ENCODE data around the gene TBC1D5. TPM values are rescaled to one million over a fixed set of nuclear protein-coding genes. Genes with fewer than 3 reads are reported as not detected.

TBC1D5 gene
- total RNA-seq, 1 donor from 2014 or later, result 108 TPM

- no peaks in the 10 kb centered on the region for H3F3A ChIP-seq (ENCODE audit: low read depth)
- Mint-ChIP-seq H3K27me3 (ENCODE audit: insufficient read depth, low read depth) (no peaks in the 10 kb centered on the region), H3K4me3 (no peak overlapping the region), H3K9me3 (no peaks in the 10 kb centered on the region), H3K36me3 (no peaks in the 10 kb centered on the region), H3K27ac (no peak overlapping the region), H3K4me1 (no peaks in the 10 kb centered on the region)
- no peak overlapping the region for H3K9ac ChIP-seq
- no peak overlapping the region for H3K4me3 ChIP-seq
- no peaks in the 10 kb centered on the region for H3K27me3 ChIP-seq
- no peaks in the 10 kb centered on the region for H3K9me3 ChIP-seq (ENCODE audit: low read depth)
- no peaks in the 10 kb centered on the region for H3K4me1 ChIP-seq
- H3K27ac ChIP-seq, result no peak overlapping the region
- H2AFZ ChIP-seq (replicated peaks), result no peak overlapping the region
- no peak for DNase-seq (ENCODE audit: low spot score)
- TF ChIP-seq CTCF (IDR thresholded peaks at IDR 0.05), result no peak
- no peak for TF ChIP-seq EZH2 (IDR thresholded peaks at IDR 0.05)
- TF ChIP-seq EZH2phosphoT487 (IDR thresholded peaks at IDR 0.05), result no peak
- peaks cover 2% of the 10 kb centered on the region for H4K20me1 ChIP-seq (ENCODE audit: low read depth)
- no peaks in the 10 kb centered on the region for H3K36me3 ChIP-seq
- peaks cover 6% of the 10 kb centered on the region for H3K79me2 ChIP-seq (ENCODE audit: low read depth)
- H3K4me2 ChIP-seq, result no peak overlapping the region
Measured at GRCh38 chr3:17680530-17680929, 61.9 kb downstream of the TBC1D5 start.

- Histone ChIP-seq H3F3A (ENCODE audit: low read depth) (no peaks in the 10 kb centered on the region), H3K27ac (no peak overlapping the region), H3K36me3 (no peaks in the 10 kb centered on the region), H3K27me3 (no peaks in the 10 kb centered on the region), H3K4me3 (no peak overlapping the region), H3K4me1 (no peaks in the 10 kb centered on the region), H2AFZ (replicated peaks) (no peak overlapping the region), H3K4me2 (no peak overlapping the region), H3K9ac (no peak overlapping the region), H3K9me3 (ENCODE audit: low read depth) (no peaks in the 10 kb centered on the region), H3K79me2 (ENCODE audit: low read depth) (peaks cover 6% of the 10 kb centered on the region), H4K20me1 (ENCODE audit: low read depth) (no peaks in the 10 kb centered on the region)
- H3K27me3 Mint-ChIP-seq (ENCODE audit: insufficient read depth, low read depth), result no peaks in the 10 kb centered on the region
- H3K9me3 Mint-ChIP-seq, result no peaks in the 10 kb centered on the region
- H3K27ac Mint-ChIP-seq, result no peak overlapping the region
- DNase-seq (ENCODE audit: low spot score), result no peak
- no peak for TF ChIP-seq EZH2 (IDR thresholded peaks at IDR 0.05)
- TF ChIP-seq CTCF (IDR thresholded peaks at IDR 0.05), result no peak
- no peak for TF ChIP-seq EZH2phosphoT487 (IDR thresholded peaks at IDR 0.05)
- no peak overlapping the region for H3K4me3 Mint-ChIP-seq
- no peaks in the 10 kb centered on the region for H3K36me3 Mint-ChIP-seq
- no peaks in the 10 kb centered on the region for H3K4me1 Mint-ChIP-seq
Measured at GRCh38 chr3:17678116-17678741, 64.2 kb downstream of the TBC1D5 start.

- Mint-ChIP-seq H3K4me3 (no peak overlapping the region), H3K9me3 (no peaks in the 10 kb centered on the region), H3K36me3 (no peaks in the 10 kb centered on the region), H3K27me3 (ENCODE audit: insufficient read depth, low read depth) (no peaks in the 10 kb centered on the region), H3K4me1 (no peaks in the 10 kb centered on the region), H3K27ac (no peak overlapping the region)
- Histone ChIP-seq H3K79me2 (ENCODE audit: low read depth) (peaks cover 6% of the 10 kb centered on the region), H3F3A (ENCODE audit: low read depth) (no peaks in the 10 kb centered on the region), H3K4me1 (no peaks in the 10 kb centered on the region), H3K27me3 (no peaks in the 10 kb centered on the region), H3K36me3 (no peaks in the 10 kb centered on the region), H3K27ac (no peak overlapping the region), H4K20me1 (ENCODE audit: low read depth) (no peaks in the 10 kb centered on the region), H3K4me3 (no peak overlapping the region), H3K9me3 (ENCODE audit: low read depth) (no peaks in the 10 kb centered on the region), H2AFZ (replicated peaks) (no peak overlapping the region), H3K9ac (no peak overlapping the region), H3K4me2 (no peak overlapping the region)
- no peak for DNase-seq (ENCODE audit: low spot score)
- no peak for TF ChIP-seq EZH2 (IDR thresholded peaks at IDR 0.05)
- no peak for TF ChIP-seq CTCF (IDR thresholded peaks at IDR 0.05)
- no peak for TF ChIP-seq EZH2phosphoT487 (IDR thresholded peaks at IDR 0.05)
Measured at GRCh38 chr3:17674082-17674686, 68.2 kb downstream of the TBC1D5 start.

Measured in neural progenitor cell (in vitro differentiated cells).